ENCODE measurements around the gene CENPT.

CENPT gene

DNA sequence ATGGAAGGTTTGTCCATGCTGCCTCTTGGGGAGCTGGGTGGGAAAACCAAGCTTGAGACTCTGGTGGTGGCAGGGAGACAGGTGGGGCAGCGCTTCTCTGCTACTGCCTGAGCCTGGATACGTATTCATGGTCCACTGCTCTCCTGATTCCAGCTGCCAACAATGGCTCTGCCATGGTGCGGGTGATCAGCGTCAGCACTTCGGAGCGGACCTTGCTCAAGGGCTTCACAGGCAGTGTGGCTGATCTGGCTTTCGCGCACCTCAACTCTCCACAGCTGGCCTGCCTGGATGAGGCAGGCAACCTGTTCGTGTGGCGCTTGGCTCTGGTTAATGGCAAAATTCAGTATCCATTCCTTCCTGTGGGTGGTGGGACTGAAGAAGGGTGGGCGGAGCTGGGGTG, 29.6 kb upstream of the CENPT start:
- TF ChIP-seq, protein P1, sequence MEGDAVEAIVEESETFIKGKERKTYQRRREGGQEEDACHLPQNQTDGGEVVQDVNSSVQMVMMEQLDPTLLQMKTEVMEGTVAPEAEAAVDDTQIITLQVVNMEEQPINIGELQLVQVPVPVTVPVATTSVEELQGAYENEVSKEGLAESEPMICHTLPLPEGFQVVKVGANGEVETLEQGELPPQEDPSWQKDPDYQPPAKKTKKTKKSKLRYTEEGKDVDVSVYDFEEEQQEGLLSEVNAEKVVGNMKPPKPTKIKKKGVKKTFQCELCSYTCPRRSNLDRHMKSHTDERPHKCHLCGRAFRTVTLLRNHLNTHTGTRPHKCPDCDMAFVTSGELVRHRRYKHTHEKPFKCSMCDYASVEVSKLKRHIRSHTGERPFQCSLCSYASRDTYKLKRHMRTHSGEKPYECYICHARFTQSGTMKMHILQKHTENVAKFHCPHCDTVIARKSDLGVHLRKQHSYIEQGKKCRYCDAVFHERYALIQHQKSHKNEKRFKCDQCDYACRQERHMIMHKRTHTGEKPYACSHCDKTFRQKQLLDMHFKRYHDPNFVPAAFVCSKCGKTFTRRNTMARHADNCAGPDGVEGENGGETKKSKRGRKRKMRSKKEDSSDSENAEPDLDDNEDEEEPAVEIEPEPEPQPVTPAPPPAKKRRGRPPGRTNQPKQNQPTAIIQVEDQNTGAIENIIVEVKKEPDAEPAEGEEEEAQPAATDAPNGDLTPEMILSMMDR (conservative IDR thresholded peaks at IDR 0.05; ENCODE audit: low read depth, low read length), result no peak

GRCh38 chr16:67874372-67874771, 26.9 kb upstream of the CENPT start:
- DNase-seq (ENCODE audit: low read depth), result no peak
- TF ChIP-seq, protein P1 (conservative IDR thresholded peaks at IDR 0.05; ENCODE audit: low read depth, low read length), result no peak
- H3K4me3 ChIP-seq (ENCODE audit: low read depth, low read length), result peak overlapping the region; percentile 84

More for the DNA sequence above, 29.6 kb upstream of the CENPT start:
- H3K4me3 ChIP-seq (ENCODE audit: low read depth, low read length), result no peak overlapping the region
- no peak for DNase-seq (ENCODE audit: low read depth)

GRCh38 chr16:67873435-67874370, 26.2 kb upstream of the CENPT start:
- TF ChIP-seq, protein P1 (conservative IDR thresholded peaks at IDR 0.05; ENCODE audit: low read depth, low read length), result no peak
- DNase-seq (ENCODE audit: low read depth), result no peak
- H3K4me3 ChIP-seq (ENCODE audit: low read depth, low read length), result peak overlapping the region; percentile 84

DNA sequence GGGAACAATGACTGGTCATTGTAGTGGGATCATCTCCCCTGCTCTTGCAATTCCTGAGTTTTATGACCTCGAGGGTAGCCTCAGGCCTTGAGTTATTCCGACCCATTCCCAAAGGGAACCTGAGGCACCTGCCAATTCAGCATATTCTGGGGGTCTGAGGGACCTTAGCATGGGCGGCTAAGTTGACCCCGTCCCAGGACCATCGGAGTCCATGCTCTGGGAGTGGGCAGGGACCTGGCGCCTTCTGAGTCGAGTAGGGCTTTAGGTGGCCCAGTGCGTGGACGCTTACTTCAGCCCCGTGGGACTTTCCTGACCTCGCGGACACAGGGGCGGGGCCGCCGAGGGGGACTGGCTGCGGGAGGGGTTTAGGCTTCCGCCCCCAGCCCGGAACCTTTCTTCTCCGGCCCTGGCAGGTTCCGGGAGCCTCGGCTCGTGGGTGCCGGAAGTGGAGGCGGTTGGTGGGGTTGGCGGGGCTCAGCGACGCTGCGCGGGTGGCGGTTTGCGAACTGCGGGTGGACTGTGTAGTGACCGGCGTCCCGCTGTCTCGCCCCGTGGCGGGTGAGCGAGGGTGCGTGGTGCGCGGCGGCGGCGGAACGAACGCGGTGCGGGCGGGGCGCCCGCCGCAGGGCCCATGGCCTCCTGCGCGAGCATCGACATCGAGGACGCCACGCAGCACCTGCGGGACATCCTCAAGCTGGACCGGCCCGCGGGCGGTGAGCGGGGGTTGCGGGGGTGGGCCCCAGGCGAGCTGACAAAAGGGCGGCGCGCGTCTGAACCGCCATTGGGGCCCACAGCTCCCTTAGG, 25.3 kb upstream of the CENPT start, which contains the start of gene EDC4:
Gene EDC4, plus strand, starts transcription at position 422 of the 804 bp plus-strand sequence. Its CDS starts 210 bp downstream, at position 632.
- peak within 1 kb of the TSS; percentile 84 for H3K4me3 ChIP-seq (ENCODE audit: low read depth, low read length)
- TF ChIP-seq, protein P1 (conservative IDR thresholded peaks at IDR 0.05; ENCODE audit: low read depth, low read length), result no peak
- peak; percentile 81 for DNase-seq (ENCODE audit: low read depth)

GRCh38 chr16:67872131-67872630, 24.7 kb upstream of the CENPT start:
- DNase-seq (ENCODE audit: low read depth), result no peak
- no peak overlapping the region for H3K4me3 ChIP-seq (ENCODE audit: low read depth, low read length)
- TF ChIP-seq, protein P1 (conservative IDR thresholded peaks at IDR 0.05; ENCODE audit: low read depth, low read length), result no peak

GRCh38 chr16:67871256-67871655, 23.8 kb upstream of the CENPT start:
- DNase-seq (ENCODE audit: low read depth), result no peak

More at GRCh38 chr16:67871256-67871655, 23.8 kb upstream of the CENPT start:
- TF ChIP-seq, protein P1 (conservative IDR thresholded peaks at IDR 0.05; ENCODE audit: low read depth, low read length), result no peak
- no peak overlapping the region for H3K4me3 ChIP-seq (ENCODE audit: low read depth, low read length)
